GM19455 (cell line): ENCODE data around the gene SLC19A1.

ENCODE experiments used
- ATAC-seq: cut with Tn5 transposase; IDR thresholded peaks from one replicate; pipeline ENCODE4 v1.9.1; 2021; ENCODE audit not compliant: unreplicated experiment

SLC19A1 gene

DNA sequence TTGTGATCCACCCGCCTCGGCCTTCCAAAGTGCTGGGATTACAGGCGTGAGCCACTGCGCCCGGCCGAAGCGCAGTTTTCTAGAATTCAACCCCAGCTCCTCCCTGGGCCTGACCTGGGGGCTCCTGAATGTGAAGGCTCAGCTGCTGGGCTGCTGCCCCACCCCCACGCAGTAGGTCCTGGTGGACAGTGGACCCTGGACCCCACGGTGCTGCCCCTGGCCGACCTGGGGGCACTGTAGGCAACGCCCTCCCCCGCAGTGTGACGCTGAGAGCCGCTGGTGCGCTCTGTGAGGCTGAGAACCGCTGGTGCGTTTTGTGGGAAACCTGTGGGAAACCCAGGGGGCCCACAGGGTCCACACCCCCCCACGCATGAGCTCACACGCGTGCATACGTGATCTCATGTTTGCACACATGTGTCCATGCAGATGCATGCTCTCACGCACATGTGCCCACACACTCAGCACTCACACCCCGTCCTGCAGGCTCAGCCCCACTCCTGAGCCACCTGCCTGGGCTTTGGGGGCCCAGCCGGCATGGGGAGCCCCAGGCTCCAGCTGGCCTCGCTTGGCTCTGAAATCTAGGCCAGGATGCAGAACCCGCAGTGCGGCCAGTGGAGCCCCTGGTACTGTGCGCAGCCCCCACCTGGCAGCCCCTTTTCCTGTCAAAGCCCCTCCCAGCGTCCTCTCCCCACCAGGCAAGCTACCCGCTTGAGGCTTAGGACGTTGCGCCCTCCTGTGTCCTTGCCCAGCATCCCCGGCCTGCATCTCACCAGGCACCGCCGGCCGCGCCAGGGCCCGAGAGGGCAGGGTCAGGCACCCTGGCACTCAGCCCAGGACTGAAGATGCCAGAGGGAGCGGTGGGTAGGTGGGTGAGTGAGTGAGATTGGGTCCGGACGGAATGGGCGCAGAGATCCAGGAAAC lies 69.5 kb downstream of the SLC19A1 start:
- no peak for ATAC-seq

DNA sequence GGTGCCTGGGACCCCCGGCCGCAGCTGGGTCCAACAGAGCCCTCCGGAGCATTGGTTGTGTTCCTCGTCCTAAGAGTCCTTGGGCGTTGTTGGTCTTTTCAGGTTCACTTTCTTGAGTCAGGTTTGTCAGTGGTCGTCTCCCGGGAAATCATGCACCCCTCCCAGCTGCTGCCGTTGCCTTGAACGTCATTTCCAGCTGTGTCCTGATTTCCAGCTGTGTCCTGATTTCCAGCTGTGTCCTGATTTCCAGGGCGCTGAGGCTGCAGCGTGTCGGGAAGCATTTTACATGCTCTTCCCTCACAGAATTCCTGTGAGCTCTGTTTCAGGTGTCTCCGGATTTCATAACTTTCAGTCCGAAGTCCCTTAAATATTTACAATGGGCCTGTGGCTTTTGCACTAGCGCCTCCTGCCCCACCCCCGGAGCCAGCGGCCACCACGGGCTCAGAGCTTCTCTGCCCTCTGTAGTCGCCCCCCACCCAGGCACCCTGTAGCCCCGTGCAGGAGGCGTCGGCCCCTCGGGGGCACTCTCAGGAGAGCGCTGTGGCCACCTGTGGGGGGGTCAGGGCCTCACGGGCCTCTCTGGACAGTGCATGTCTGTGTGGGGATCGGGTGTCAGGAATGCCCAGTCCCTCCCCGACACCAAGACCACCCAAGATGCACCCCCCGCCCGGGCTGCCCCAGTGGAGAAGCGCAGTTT lies 70.6 kb downstream of the SLC19A1 start:
- ATAC-seq = no peak

DNA sequence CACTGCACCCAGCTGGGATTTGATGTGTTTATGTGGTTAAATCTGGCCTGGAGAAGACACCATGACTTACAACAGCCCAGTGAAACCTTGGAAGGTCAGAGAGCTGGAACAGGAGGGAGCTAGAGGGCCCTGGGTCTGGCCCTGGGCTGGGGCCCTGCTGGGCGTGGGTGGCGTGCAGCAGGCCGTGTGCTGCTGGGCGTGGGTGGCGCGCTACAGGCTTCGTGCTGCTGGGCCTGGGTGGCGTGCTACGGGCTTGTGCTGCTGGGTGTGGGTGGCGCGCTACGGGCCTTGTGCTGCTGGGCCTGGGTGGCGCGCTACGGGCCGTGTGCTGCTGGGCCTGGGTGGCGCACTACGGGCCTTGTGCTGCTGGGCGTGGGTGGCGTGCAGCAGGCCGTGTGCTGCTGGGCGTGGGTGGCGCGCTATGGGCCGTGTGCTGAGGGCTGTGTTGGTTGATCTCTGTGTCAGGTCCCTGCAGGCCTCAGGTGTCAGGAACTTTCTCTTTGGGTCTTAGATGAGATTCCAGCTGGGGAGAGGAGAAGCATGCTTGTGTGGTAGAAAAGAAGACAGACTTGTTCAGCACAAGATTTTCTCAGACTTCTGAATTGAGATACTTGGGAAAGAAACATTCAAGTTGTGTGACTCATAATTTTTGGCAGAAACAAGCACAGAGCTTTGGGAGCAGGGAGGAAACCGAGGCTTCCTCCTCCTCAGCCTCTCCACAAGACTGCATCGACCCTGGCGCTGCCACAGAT lies 71.3 kb downstream of the SLC19A1 start:
- no peak for ATAC-seq

DNA sequence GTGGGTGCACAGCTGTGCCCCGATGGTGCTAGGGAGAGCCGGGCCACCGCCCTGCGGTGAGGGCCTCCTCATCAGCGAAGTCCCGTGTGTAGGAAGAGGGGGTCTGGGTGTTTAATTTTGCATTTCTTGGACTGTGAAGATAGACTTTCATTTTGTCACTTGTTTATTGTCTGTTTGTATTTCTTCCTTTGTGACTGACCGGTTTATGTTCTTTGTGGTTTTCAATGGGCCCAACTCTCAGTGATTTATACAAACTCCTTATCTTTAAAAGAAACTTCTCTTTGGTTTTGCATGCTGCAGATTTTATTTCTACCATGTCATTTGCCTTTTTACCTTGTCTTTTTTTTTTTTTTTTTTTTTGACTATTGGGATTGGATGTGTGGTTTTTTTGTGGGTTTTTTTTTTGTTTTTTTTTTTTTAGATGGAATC lies 72.1 kb downstream of the SLC19A1 start:
- ATAC-seq = no peak

DNA sequence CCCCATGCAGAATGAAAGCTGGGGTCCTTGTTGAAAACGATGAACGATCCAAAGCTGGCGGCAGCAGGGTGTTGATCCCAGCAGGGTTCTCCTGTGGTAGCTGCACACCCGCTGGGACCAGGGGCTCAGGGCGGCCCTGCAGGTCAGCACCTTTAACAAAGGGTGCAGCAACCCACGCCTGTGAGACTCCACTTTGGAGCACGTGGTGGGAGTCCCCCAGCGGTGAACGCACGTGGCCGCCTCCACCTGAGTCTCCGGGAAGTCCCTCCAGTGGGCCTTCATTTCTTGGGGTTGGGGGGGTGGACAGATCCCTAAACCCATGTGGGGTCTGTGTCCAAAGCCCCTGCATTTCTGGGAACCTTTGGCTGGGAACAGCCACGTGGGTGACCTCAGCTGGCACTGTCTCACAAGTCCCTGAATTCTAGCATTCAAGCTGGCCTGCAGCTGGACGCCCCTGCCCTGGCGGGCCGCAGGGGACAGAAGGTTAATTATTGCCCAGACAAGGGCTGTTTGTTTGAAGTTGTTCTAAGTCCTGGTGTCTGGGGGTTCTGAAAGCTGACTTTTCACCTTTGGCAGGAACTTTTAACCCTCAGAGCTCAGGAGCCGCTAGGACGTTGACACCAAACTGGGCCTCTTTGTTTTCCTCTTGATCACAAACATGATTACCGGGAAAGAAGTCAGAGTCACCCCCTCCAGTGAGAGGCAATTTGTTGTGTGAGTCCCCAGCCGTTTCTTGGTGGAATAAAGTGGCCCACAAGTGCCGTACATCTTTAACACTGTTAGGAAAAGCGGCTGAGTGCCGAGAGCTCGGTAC lies 72.8 kb downstream of the SLC19A1 start:
- ATAC-seq = no peak

DNA sequence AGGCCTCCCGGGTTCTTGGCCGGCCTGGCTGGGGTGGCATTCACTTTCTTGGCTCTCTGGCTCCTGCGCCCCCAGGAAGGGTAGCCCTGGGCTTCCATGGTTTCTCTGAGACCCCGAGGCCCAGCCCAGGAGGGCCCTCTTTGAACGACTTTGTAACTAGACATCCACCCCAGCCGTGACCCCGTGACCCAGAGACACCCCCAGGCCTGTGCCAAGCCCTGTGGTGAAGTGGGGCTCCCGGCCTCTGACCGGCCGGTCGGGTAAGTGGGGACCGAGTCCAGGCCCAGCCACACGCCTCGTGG lies 73.3 kb downstream of the SLC19A1 start:
- no peak for ATAC-seq

DNA sequence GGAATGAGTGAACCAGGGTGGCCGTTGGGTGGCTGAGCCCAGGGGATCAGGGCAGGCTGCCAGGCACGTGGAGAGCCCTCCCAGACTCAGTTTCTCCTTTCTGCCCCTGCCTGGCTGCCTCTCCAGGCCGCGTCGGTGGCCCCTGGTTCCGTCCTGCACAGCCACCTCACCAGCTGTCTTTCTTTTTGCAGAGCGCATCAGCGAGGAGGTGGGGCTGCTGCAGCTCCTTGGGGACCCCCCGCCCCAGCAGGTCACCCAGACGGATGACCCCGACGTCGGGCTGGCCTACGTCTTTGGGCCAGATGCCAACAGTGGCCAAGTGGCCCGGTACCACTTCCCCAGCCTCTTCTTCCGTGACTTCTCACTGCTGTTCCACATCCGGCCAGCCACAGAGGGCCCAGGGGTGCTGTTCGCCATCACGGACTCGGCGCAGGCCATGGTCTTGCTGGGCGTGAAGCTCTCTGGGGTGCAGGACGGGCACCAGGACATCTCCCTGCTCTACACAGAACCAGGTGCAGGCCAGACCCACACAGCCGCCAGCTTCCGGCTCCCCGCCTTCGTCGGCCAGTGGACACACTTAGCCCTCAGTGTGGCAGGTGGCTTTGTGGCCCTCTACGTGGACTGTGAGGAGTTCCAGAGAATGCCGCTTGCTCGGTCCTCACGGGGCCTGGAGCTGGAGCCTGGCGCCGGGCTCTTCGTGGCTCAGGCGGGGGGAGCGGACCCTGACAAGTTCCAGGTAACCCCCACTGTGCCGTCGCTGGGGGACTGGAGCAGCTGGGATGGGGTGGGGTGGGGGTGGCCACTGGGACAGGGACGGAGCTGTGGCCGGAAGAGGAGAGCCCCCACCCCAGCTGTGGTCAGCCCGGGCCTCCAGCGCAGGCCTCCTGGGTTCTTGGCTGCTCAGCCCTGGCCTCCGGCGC lies 73.9 kb downstream of the SLC19A1 start:
- no peak for ATAC-seq

DNA sequence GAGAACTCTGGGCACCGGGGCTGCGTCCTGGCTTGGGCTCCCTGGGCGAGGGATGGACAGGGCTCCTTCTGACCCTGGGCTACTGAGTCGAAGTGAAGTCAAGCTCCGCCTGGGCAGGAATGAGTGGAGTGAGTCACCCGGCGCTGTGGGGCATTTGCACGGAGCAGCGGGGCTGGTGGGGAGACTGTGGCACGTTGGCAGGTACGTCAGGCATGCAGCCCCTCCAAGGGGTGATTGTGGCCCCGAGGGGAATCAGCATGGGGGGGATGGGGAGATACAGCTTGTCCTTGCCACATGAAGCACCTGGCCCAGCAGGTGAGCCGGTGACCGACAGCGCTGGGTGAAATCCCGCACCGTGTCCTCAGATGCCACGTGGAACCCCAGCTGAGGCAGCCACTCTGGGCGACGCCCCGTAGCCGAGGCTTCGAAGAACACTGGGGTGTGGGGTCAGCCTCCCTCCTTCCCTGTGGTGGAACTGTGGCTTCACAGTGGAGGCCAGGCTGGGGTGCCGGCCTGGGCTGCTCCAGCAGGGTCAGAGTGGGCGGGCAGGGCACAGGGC lies 74.9 kb downstream of the SLC19A1 start:
- no peak for ATAC-seq

DNA sequence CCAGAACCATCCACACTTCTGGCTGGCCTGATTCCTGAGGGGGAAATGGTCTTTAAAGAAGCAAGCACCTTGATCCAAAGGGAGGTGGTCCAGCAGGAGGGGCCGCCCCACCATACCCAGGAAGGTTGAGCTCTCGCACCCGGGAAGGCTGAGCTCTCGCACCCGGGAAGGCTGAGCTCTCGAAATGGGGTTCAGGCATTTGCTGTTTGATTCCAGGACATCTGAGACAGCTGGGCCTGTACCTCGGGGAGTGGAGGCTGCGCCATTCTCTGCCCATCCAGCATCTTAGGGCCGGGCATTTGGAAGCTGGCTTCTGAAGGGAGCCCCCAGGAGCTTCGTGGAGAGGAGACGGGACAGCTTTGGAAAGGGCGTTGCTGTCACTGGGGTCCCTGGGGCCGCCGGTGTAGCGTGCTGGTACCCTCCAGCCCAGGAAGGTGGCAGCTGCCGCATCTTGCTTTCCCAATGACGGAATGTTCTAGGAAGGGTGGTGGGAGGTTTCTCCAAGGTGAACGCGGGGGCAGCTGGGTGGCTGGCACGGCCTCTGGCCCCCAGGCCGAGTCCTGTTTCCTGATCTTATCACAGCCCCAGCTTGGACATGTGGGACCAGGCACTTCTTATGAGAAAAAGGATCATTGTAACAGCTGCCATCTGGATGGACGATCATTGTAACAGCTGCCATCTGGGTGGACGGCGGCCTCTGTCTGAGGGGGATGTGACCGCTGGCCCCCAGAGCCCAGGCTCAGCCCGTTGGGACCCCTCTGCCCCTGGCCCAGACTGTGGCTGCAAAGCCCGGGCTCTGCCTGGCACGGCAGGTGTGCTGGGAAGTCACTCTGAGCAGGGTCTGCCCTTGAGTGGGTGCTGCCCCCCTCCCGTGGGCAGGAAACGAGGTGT lies 75.7 kb downstream of the SLC19A1 start:
- ATAC-seq = no peak

DNA sequence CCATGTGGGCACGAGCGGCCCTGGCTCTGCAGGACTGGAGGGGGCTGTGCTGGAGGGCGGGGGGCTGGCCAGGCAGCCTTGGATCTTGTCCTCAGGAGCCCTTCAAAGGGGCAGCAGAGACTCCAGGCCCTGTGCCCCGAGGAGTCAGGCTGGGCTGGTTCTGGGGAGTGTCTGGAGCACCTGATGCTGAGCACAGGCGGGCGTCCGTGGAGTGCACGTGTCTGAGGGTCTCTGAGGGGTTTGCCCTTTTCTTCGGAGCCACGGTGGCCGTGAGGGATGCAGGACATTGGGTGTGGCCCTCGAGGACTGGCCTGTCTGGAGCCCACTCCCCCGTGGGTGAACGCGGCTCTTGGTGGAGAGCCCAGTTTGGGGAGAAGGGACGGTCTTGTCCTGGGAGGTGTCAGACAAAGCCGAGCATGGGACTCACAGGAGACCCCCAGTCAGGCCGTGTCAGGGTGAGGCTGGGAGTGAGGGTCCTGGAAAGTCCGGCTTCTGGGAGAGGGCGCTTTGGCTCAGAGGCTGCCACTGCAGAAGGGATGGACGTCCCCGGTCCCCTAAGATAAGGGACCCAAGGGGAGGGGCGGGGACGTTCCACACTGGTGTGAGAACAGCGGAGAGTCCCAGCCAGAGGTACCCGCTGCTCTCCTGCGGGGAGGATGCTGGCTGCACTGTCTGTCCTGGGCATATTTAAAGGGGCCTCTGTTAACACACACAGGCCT lies 76.5 kb downstream of the SLC19A1 start:
- no peak for ATAC-seq

DNA sequence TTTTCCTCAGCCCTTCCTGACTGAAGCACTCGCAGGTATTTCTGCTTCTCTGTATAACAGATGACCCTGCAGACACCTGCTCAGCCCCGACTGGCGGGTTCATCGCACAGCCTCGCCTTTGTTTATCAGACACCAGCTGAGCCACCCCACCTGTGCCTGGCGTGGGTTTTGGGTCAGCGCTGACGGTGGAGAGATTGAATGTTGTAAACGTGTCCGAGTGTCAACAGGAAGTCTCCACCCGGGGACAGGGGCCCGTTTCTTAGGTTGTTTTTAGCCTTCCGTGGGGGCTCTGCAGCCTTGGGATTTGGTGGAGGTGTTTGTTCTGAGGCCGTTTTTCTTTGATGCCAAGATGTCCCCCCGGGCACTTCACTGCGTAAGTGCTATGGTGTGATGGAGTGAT lies 77.1 kb downstream of the SLC19A1 start:
- ATAC-seq = no peak

DNA sequence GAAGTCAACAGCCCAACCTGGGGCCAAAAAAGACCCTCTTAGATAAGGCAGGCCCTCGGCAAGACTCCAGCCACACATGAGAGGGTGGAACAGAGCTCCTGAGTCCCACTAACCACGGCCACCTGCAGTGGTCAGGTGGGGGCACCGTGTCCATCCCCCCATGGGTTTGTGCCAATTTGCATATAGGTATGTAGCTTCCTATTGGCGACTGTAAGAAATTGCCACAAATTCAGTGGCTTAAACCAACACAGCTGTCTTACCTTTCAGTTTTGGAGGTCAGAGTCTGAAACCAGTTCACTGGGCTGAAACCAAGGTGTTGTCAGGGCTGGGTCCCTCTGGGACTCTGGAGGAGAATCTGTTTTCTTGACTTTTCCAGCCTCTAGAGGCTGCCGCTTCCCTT lies 77.9 kb downstream of the SLC19A1 start:
- no peak for ATAC-seq

DNA sequence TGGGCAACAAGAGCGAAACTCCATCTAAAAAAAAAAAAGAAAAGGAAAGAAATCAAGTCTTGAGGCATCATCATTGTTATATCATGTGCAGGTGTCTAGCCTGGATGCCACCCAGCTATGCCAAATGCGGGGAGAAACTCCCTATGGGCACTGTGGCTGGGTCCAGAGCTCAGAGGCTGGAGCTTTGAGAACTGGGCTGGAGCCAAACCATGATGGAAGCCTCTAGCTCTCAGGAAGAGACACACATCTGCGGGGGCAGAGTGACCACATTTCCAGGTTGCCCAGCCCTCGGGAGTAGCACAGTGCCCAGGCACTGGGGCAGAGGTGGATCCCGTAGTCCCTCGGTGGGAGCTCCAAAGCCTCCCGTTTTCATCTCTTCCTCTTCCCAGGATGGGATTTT lies 78.4 kb downstream of the SLC19A1 start:
- ATAC-seq = no peak

DNA sequence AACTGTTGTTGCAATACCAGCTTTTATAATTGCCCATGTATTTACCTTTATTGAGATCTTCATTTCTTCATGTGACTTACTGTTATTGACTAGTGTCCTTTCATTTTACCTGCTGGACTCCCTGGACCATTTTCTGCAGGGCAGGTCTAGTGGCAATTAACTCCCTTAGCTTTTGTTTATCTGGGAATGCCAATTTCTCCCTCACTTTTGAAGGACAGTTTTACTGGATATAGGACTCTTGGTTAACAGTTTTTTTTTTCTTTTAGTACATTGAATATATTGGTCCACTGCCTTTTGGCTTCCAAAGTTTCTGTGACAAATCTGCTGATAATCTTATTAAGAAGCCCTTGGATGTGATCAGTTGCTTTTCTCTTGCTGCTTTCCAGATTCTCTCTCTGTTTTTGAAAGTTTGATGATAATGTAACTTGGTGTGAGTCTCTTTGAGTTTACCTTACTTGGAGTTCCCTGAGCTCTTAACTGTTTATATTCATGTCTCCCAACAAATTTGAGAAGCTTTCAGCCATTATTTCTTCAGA lies 80.4 kb downstream of the SLC19A1 start:
- no peak for ATAC-seq

DNA sequence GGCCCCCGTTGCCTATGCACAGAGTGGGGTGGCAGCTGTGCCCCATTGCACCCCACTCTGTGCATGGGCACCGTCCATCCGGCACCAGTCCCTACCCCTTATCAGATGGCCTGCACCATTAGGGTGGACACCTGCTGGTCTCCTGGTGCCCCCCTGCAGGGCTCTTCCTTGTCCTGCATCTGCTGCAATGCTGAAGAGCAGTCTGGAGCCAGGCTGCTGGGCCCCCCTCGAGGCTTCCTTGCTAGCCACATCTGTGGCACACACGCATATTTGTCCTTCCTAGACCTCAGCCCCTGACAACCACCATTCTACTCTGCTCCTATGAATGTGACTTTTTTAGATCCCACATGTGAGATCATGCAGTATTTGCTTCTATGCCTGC lies 80.9 kb downstream of the SLC19A1 start:
- ATAC-seq = no peak

DNA sequence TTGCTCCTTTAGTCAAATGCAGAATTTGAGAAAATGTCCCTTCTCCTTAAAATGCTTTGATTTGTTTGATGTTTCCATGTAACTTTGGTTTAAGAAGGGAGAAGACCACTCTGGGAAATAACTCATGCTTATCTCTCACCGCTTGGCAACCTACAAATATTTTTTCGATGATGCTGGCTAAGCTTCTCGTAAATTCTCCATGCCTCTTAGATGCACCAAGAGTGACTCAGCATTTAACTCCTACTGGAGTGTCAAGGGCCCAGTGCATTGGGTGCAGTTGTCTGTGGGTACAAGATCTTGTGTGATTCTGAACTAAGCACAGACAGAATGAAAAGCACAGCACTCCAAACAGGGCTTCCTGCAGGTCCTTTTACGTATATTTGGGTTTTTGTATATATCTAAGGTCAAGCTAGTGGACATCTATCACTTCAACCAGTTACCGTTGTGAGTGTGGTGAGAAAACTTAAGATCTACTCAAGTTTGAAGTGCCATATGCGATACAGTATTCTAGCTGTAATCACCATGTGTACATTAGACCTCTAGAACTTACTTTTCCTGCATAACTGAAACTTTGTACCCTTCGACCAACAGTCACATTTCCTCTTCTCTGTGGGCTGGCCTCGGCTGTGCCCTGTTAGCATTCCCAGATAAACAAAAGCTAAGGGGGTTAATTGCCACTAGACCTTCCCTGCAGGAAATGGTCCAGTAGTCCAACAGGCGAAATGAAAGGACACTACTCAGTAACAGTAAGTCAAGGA lies 81.5 kb downstream of the SLC19A1 start:
- ATAC-seq = no peak

DNA sequence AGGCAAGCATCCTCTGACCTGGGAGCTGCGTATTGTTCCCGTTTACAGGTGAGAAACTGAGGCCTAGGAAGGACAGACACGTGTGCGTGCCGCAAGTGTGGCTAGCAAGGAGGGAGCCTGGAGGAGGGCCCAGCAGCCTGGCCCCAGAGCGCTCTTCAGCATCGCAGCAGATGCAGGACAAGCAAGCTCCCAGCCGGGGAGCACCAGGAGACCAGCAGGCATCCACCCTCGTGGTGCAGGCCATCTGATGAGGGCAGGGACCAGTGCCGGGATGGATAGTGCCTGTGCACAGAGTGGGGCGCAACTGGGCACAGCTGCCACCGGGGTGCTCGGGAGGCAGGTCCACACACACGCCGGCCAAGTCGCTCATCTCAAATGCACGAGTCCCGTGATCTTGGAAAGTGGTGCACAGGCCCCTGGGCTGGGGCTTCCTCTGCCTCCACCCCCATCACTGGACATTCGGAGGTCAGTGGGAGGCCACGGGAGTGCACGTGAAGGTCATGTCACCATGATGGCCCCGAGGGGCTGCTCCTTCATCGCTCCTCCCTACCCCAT lies 82.2 kb downstream of the SLC19A1 start:
- no peak for ATAC-seq
